ENCODE data around the gene MDFI. TPM values are rescaled to one million over a fixed set of nuclear protein-coding genes. Genes with fewer than 3 reads are reported as not detected.
A peak's percentile ranks its signal among the peaks of the same experiment; 100 is the strongest.

MDFI gene
- total and polyA plus RNA-seq, 2 experiments from 2014 or later: 2.8 to 51.4 TPM

GRCh38 chr6:41640426-41640825 is 2.2 kb downstream of the MDFI start:
- Mint-ChIP-seq H3K4me1 (peaks cover 65% of the 10 kb centered on the region), H3K9me3 (no peaks in the 10 kb centered on the region; the same call in 2 of the 3 replicates), H3K27me3 (ENCODE audit: insufficient read depth, low read depth, poor library complexity) (peaks cover 54% of the 10 kb centered on the region), H3K4me3 (peak overlapping the region; percentile 89), H3K27ac (peak overlapping the region; percentile 10; the same call in 1 of the 2 replicates), H3K36me3 (ENCODE audit: low read depth) (peaks cover 21% of the 10 kb centered on the region)
- Histone ChIP-seq H3K4me1 (ENCODE audit: insufficient read depth) (peaks cover 51% of the 10 kb centered on the region), H3K36me3 (ENCODE audit: insufficient read depth) (no peaks in the 10 kb centered on the region), H3K4me3 (peak overlapping the region; percentile 87), H3K27me3 (ENCODE audit: insufficient read depth) (peaks cover 74% of the 10 kb centered on the region), H3K4me2 (peak overlapping the region; percentile 100), H4K20me1 (replicated peaks; ENCODE audit: insufficient read depth) (peaks cover 1% of the 10 kb centered on the region; the same call in 1 of the 2 replicates), H3F3A (replicated peaks; ENCODE audit: low read depth) (0 out of 2 replicates have a peak, but pooled peaks cover 7% of the 10 kb centered on the region), H3K27ac (ENCODE audit: low read depth) (no peak overlapping the region), H2AFZ (no peak overlapping the region), H3K79me2 (replicated peaks; ENCODE audit: insufficient read depth) (peaks cover 9% of the 10 kb centered on the region; the same call in 1 of the 2 replicates), H3K9me2 (ENCODE audit: insufficient read depth) (no peaks in the 10 kb centered on the region)
- no peak for TF ChIP-seq CREB1 (CRISPR knock-in tag; IDR thresholded peaks at IDR 0.05; ENCODE audit: low read depth)
- TF ChIP-seq ZNF331 (CRISPR knock-in tag; IDR thresholded peaks at IDR 0.05; ENCODE audit: low read depth): no peak
- TF ChIP-seq, protein P1, sequence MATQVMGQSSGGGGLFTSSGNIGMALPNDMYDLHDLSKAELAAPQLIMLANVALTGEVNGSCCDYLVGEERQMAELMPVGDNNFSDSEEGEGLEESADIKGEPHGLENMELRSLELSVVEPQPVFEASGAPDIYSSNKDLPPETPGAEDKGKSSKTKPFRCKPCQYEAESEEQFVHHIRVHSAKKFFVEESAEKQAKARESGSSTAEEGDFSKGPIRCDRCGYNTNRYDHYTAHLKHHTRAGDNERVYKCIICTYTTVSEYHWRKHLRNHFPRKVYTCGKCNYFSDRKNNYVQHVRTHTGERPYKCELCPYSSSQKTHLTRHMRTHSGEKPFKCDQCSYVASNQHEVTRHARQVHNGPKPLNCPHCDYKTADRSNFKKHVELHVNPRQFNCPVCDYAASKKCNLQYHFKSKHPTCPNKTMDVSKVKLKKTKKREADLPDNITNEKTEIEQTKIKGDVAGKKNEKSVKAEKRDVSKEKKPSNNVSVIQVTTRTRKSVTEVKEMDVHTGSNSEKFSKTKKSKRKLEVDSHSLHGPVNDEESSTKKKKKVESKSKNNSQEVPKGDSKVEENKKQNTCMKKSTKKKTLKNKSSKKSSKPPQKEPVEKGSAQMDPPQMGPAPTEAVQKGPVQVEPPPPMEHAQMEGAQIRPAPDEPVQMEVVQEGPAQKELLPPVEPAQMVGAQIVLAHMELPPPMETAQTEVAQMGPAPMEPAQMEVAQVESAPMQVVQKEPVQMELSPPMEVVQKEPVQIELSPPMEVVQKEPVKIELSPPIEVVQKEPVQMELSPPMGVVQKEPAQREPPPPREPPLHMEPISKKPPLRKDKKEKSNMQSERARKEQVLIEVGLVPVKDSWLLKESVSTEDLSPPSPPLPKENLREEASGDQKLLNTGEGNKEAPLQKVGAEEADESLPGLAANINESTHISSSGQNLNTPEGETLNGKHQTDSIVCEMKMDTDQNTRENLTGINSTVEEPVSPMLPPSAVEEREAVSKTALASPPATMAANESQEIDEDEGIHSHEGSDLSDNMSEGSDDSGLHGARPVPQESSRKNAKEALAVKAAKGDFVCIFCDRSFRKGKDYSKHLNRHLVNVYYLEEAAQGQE (IDR thresholded peaks at IDR 0.05; ENCODE audit: unreplicated experiment): no peak
- TF ChIP-seq POLR2AphosphoS5 (IDR thresholded peaks at IDR 0.05; ENCODE audit: low read depth): no peak
- no peak for TF ChIP-seq EZH2 (IDR thresholded peaks at IDR 0.05; ENCODE audit: low read depth, unreplicated experiment)
- TF ChIP-seq, protein P2, sequence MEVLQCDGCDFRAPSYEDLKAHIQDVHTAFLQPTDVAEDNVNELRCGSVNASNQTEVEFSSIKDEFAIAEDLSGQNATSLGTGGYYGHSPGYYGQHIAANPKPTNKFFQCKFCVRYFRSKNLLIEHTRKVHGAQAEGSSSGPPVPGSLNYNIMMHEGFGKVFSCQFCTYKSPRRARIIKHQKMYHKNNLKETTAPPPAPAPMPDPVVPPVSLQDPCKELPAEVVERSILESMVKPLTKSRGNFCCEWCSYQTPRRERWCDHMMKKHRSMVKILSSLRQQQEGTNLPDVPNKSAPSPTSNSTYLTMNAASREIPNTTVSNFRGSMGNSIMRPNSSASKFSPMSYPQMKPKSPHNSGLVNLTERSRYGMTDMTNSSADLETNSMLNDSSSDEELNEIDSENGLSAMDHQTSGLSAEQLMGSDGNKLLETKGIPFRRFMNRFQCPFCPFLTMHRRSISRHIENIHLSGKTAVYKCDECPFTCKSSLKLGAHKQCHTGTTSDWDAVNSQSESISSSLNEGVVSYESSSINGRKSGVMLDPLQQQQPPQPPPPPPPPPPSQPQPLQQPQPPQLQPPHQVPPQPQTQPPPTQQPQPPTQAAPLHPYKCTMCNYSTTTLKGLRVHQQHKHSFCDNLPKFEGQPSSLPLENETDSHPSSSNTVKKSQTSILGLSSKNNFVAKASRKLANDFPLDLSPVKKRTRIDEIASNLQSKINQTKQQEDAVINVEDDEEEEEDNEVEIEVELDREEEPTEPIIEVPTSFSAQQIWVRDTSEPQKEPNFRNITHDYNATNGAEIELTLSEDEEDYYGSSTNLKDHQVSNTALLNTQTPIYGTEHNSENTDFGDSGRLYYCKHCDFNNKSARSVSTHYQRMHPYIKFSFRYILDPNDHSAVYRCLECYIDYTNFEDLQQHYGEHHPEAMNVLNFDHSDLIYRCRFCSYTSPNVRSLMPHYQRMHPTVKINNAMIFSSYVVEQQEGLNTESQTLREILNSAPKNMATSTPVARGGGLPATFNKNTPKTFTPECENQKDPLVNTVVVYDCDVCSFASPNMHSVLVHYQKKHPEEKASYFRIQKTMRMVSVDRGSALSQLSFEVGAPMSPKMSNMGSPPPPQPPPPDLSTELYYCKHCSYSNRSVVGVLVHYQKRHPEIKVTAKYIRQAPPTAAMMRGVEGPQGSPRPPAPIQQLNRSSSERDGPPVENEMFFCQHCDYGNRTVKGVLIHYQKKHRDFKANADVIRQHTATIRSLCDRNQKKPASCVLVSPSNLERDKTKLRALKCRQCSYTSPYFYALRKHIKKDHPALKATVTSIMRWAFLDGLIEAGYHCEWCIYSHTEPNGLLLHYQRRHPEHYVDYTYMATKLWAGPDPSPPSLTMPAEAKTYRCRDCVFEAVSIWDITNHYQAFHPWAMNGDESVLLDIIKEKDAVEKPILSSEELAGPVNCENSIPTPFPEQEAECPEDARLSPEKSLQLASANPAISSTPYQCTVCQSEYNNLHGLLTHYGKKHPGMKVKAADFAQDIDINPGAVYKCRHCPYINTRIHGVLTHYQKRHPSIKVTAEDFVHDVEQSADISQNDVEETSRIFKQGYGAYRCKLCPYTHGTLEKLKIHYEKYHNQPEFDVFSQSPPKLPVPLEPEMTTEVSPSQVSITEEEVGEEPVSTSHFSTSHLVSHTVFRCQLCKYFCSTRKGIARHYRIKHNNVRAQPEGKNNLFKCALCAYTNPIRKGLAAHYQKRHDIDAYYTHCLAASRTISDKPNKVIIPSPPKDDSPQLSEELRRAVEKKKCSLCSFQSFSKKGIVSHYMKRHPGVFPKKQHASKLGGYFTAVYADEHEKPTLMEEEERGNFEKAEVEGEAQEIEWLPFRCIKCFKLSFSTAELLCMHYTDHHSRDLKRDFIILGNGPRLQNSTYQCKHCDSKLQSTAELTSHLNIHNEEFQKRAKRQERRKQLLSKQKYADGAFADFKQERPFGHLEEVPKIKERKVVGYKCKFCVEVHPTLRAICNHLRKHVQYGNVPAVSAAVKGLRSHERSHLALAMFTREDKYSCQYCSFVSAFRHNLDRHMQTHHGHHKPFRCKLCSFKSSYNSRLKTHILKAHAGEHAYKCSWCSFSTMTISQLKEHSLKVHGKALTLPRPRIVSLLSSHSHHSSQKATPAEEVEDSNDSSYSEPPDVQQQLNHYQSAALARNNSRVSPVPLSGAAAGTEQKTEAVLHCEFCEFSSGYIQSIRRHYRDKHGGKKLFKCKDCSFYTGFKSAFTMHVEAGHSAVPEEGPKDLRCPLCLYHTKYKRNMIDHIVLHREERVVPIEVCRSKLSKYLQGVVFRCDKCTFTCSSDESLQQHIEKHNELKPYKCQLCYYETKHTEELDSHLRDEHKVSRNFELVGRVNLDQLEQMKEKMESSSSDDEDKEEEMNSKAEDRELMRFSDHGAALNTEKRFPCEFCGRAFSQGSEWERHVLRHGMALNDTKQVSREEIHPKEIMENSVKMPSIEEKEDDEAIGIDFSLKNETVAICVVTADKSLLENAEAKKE (CRISPR knock-in tag; IDR thresholded peaks at IDR 0.05): no peak
- no peak for TF ChIP-seq NANOG (IDR thresholded peaks at IDR 0.05; ENCODE audit: borderline replicate concordance)
- no peak for TF ChIP-seq EZH2phosphoT487 (IDR thresholded peaks at IDR 0.05; ENCODE audit: unreplicated experiment)
- no peak for TF ChIP-seq ZNF114 (CRISPR knock-in tag; IDR thresholded peaks at IDR 0.05)
- no peak for TF ChIP-seq ETS1 (IDR thresholded peaks at IDR 0.05)
- no peak for ATAC-seq
- no peak for DNase-seq (ENCODE audit: low spot score)
